PFSK-1 (cell line): ENCODE measurements around the gene OLFML2A.

Experiments
- FOXP2 ChIP-seq: optimal IDR thresholded peaks from 2 replicates; pipeline ENCODE3; 2011; ENCODE audit warnings: borderline replicate concordance, control low read depth, inconsistent platforms; ENCODE audit not compliant: insufficient read depth; ENCODE audit errors: extremely low read length, extremely low read depth
- POLR2AphosphoS5 ChIP-seq: IDR thresholded peaks from 2 replicates; pipeline ENCODE4 v1.6.1; 2012; ENCODE audit warnings: low read depth, mild to moderate bottlenecking, control low read depth, low read length, moderate library complexity
- REST ChIP-seq, 2 experiments: IDR thresholded peaks; 2 replicates each; pipeline versions ENCODE4 v1.6.1 to v1.8.0; 2011 to 2012; ENCODE audit warnings: low read depth in 2 of 2, low read length in 2 of 2, control low read depth in 1 of 2, inconsistent platforms in 1 of 2, mild to moderate bottlenecking in 1 of 2, moderate library complexity in 1 of 2; ENCODE audit not compliant: insufficient read depth in 1 of 2
- SIN3A ChIP-seq: IDR thresholded peaks from 2 replicates; pipeline ENCODE4 v1.6.1; 2012; ENCODE audit warnings: mild to moderate bottlenecking, low read length, moderate library complexity, borderline replicate concordance; ENCODE audit not compliant: insufficient read depth
- TAF1 ChIP-seq: IDR thresholded peaks from 2 replicates; pipeline ENCODE4 v1.6.1; 2012; ENCODE audit warnings: low read length, control low read depth, borderline replicate concordance; ENCODE audit not compliant: insufficient read depth

OLFML2A gene

GRCh38 chr9:124789531-124789930 lies 12.6 kb downstream of the OLFML2A start:
- TF ChIP-seq SIN3A (no peak), POLR2AphosphoS5 (no peak), TAF1 (no peak), REST (IDR thresholded peaks at IDR 0.05; ENCODE audit: insufficient read depth in 1 of 2, low read depth in 2 of 2, low read length in 2 of 2) (no peak)

- TF ChIP-seq FOXP2 (no peak), REST (IDR thresholded peaks at IDR 0.05; ENCODE audit: insufficient read depth in 1 of 2, low read depth in 2 of 2, low read length in 2 of 2) (no peak), SIN3A (no peak), POLR2AphosphoS5 (no peak), TAF1 (no peak)
Measured at GRCh38 chr9:124790301-124790700, 13.4 kb downstream of the OLFML2A start.

GRCh38 chr9:124790801-124791505 lies 14.0 kb downstream of the OLFML2A start:
- TF ChIP-seq SIN3A (no peak), TAF1 (no peak), POLR2AphosphoS5 (no peak), REST (IDR thresholded peaks at IDR 0.05; ENCODE audit: insufficient read depth in 1 of 2, low read depth in 2 of 2, low read length in 2 of 2) (no peak), FOXP2 (no peak)

GRCh38 chr9:124792257-124793014 lies 15.5 kb downstream of the OLFML2A start:
- TF ChIP-seq REST (IDR thresholded peaks at IDR 0.05; ENCODE audit: insufficient read depth in 1 of 2, low read depth in 2 of 2, low read length in 2 of 2) = no peak
- TF ChIP-seq FOXP2 = no peak
- no peak for TF ChIP-seq TAF1
- TF ChIP-seq SIN3A = no peak
